ENCODE measurements around the gene ZRANB3. TPM values are rescaled to one million over a fixed set of nuclear protein-coding genes. Genes with fewer than 3 reads are reported as not detected.
A peak's percentile ranks its signal among the peaks of the same experiment; 100 is the strongest.

The ZRANB3 gene
- total RNA-seq, 2 experiments from 2014 or later = 11.6 to 27.0 TPM

- no peak for DNase-seq (ENCODE audit: low spot score)
- Histone ChIP-seq H3K9me2 (ENCODE audit: insufficient read depth, low read length) (no peaks in the 10 kb centered on the region), H3K9me3 (ENCODE audit: low read length) (no peaks in the 10 kb centered on the region; the same call in 1 of the 2 replicates), H2AFZ (ENCODE audit: low read length) (no peak overlapping the region), H3K27ac (ENCODE audit: low read depth, low read length, poor library complexity, severe bottlenecking) (peak overlapping the region; percentile 96), H3K4me3 (ENCODE audit: low read depth, low read length, poor library complexity, severe bottlenecking) (no peak overlapping the region), H3K79me2 (ENCODE audit: insufficient read depth, low read depth, low read length) (no peaks in the 10 kb centered on the region), H3K4me2 (ENCODE audit: low read length) (no peak overlapping the region), H3K36me3 (ENCODE audit: insufficient read depth, low read length) (peaks cover 4% of the 10 kb centered on the region; the same call in 1 of the 2 replicates), H3K4me1 (ENCODE audit: insufficient read depth, low read length, poor library complexity, severe bottlenecking) (peaks cover 43% of the 10 kb centered on the region), H4K20me1 (ENCODE audit: insufficient read depth, low read length) (no peaks in the 10 kb centered on the region)
- TF ChIP-seq CTCF (conservative IDR thresholded peaks at IDR 0.05; ENCODE audit: low read length) = no peak
- no peak for TF ChIP-seq EZH2phosphoT487 (IDR thresholded peaks at IDR 0.05; ENCODE audit: borderline replicate concordance, low read depth, low read length)
- BruUV-seq (replicated peaks) = no TSS peak
- ChIA-PET CTCF (ENCODE audit: unreplicated experiment) (no interaction called here), POLR2A (no interaction called here)
- intact Hi-C loops (cut with micrococcal nuclease; ENCODE audit: unreplicated experiment) = no loop called here
These were observed 274.3 kb downstream of the ZRANB3 start for GRCh38 chr2:135256531-135257260.

GRCh38 chr2:135255208-135255607 is 275.8 kb downstream of the ZRANB3 start:
- TF ChIP-seq CTCF (conservative IDR thresholded peaks at IDR 0.05; ENCODE audit: low read length) (no peak), EZH2phosphoT487 (IDR thresholded peaks at IDR 0.05; ENCODE audit: borderline replicate concordance, low read depth, low read length) (no peak)
- Histone ChIP-seq H3K4me3 (ENCODE audit: low read depth, low read length, poor library complexity, severe bottlenecking) (peak overlapping the region; percentile 3), H3K79me2 (ENCODE audit: insufficient read depth, low read depth, low read length) (no peaks in the 10 kb centered on the region), H3K36me3 (ENCODE audit: insufficient read depth, low read length) (peaks cover 4% of the 10 kb centered on the region; the same call in 1 of the 2 replicates), H3K4me2 (ENCODE audit: low read length) (peak overlapping the region; percentile 56), H2AFZ (ENCODE audit: low read length) (peak overlapping the region; percentile 17; the same call in 1 of the 2 replicates), H3K27ac (ENCODE audit: low read depth, low read length, poor library complexity, severe bottlenecking) (peak overlapping the region; percentile 96), H3K9me2 (ENCODE audit: insufficient read depth, low read length) (no peaks in the 10 kb centered on the region), H4K20me1 (ENCODE audit: insufficient read depth, low read length) (no peaks in the 10 kb centered on the region), H3K4me1 (ENCODE audit: insufficient read depth, low read length, poor library complexity, severe bottlenecking) (peaks cover 43% of the 10 kb centered on the region), H3K9me3 (ENCODE audit: low read length) (no peaks in the 10 kb centered on the region; the same call in 1 of the 2 replicates)
- intact Hi-C loops (cut with micrococcal nuclease; ENCODE audit: unreplicated experiment) = loop anchor here (2.0 kb wide), 1 partner anchor 276 kb away; the partner anchor contains the start of genes R3HDM1 and ZRANB3
- ChIA-PET CTCF (ENCODE audit: unreplicated experiment) (no interaction called here), POLR2A (interaction anchor here (0.7 to 1.9 kb wide), 5 partner anchors 9 to 641 kb away, joined by 3 to 7 read pairs (median 4); no protein-coding TSS in a partner anchor)
- DNase-seq (ENCODE audit: low spot score) = peak; percentile 87
- no TSS peak for BruUV-seq (replicated peaks)

Measured in OCI-LY7 (cell line).